Stimulated activated CD8-positive, alpha-beta memory T cell treated with anti-CD3 and anti-CD28 coated beads, Interleukin-4, amount 100 ng/mL, for 24 hours (primary cell): ENCODE data around the gene BAZ2B.
"Not testable (repeated sequence)": the region's sequence is repeated elsewhere in the genome, so short reads cannot be mapped to it uniquely, and the experiment has no call there.

Source experiments
- DNase-seq: peaks from one replicate; pipeline ENCODE4 v3.0.0-alpha.2; 2020; ENCODE audit warnings: low read depth

BAZ2B gene, protein sequence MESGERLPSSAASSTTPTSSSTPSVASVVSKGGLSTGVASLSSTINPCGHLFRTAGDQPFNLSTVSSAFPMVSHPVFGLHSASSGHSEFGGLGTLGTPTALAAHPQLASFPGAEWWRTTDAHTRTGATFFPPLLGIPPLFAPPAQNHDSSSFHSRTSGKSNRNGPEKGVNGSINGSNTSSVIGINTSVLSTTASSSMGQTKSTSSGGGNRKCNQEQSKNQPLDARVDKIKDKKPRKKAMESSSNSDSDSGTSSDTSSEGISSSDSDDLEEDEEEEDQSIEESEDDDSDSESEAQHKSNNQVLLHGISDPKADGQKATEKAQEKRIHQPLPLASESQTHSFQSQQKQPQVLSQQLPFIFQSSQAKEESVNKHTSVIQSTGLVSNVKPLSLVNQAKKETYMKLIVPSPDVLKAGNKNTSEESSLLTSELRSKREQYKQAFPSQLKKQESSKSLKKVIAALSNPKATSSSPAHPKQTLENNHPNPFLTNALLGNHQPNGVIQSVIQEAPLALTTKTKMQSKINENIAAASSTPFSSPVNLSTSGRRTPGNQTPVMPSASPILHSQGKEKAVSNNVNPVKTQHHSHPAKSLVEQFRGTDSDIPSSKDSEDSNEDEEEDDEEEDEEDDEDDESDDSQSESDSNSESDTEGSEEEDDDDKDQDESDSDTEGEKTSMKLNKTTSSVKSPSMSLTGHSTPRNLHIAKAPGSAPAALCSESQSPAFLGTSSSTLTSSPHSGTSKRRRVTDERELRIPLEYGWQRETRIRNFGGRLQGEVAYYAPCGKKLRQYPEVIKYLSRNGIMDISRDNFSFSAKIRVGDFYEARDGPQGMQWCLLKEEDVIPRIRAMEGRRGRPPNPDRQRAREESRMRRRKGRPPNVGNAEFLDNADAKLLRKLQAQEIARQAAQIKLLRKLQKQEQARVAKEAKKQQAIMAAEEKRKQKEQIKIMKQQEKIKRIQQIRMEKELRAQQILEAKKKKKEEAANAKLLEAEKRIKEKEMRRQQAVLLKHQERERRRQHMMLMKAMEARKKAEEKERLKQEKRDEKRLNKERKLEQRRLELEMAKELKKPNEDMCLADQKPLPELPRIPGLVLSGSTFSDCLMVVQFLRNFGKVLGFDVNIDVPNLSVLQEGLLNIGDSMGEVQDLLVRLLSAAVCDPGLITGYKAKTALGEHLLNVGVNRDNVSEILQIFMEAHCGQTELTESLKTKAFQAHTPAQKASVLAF (N-terminal part only)

GRCh38 chr2:159616286-159616701, at the start of gene BAZ2B:
BAZ2B (minus strand) TSS chr2:159616548; CDS start chr2:159478719, 137,829 bp downstream.
- no peak for DNase-seq

DNA sequence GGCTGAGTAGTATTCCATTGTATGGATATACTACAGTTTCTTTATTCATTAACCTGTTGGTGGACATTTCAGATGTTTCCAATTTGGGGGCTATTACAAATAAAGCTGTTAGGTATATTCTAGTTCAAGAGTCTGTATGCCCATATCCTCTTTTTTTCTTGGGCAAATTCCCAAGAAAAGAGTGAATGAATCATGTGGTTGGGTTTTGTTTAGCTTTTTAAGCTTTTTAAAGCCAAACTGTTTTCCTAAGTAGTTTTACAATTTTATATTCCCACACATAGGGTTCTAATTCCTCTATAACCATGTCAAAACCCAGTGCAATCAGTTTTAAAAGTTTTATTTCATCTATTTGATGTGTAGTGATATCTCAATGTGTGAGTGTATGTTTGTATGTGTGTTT, 44.9 kb upstream of the BAZ2B start:
- DNase-seq: no peak

- no peak for DNase-seq
Measured at GRCh38 chr2:159658881-159659873, 42.8 kb upstream of the BAZ2B start.

DNA sequence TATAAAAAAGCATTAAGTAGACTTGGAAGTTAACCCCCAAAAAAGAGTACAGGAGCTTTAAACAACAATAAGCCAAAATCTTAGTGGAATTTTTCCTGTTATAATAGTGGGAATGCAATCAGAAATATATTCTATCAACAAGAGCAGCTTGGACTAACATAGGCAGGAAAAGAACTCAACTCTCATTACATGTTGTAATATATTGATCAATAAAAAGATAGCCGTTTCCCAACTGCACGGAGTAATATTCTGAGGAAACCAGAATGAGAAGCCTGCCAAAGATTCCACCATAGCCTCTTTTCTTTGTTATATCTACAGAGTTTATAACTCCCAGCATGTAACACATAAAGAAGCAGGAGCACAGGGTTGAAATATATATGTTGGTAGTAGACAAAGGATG, 37.6 kb upstream of the BAZ2B start:
- no peak for DNase-seq

GRCh38 chr2:159651884-159652283, 35.5 kb upstream of the BAZ2B start:
- DNase-seq: no peak

DNA sequence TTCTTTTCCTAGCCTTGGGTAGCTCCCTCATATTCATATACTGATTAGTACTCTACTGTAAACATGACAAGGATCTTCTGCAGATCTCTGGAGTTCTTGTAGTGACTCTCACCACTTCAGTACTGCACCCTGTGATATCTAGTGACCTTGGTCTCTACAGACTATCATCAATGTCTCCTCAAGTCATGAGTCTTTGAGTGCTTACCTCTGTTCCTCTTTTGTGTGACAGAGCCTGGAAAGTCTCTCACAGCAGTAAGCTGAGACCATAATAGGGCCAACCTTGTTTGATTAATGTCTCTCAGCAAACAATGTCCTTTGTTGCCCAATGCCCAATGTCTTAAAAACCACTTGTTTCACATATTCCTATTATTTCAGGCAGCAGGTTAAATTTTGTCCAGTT, 34.2 kb upstream of the BAZ2B start:
- no peak for DNase-seq

GRCh38 chr2:159648643-159649042, 32.3 kb upstream of the BAZ2B start:
- DNase-seq: no peak

- DNase-seq: no peak
Measured at GRCh38 chr2:159647667-159648066, 31.3 kb upstream of the BAZ2B start.

DNA sequence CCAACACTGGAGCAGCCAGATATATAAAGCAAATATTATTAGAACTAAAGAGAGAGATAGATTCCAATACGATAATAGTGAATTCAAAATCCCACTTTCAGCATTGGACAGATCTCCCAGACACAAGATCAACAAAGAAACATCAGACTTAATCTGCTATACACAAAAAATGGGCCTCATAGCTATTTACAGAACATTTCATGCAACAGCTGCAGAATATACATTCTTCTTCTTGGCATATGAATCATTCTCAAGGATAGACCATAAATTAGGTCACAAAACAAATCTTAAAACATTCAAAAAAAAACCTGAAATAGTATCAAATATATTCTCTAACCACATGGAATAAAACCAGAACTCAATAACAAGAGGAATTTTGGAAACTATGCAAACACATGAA, 23.8 kb upstream of the BAZ2B start:
- DNase-seq: no peak

DNA sequence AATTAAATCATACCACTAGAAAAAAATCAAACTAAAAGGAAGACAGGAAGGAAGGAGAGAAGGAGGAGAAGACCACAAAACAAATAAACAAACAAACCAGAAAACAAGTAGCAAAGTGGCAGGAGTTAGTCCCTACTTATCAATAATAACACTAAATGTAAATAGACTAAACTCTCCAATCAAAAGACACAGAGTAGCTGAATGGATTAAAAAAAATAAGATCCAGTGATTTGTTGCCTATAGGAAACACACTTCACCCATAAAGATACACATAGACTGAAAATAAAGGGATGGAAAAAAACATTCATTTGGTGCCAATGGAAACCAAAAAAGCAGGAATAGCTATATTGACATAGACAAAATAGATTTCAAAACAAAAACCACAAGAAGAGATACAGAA, 23.4 kb upstream of the BAZ2B start:
- DNase-seq: no peak

DNA sequence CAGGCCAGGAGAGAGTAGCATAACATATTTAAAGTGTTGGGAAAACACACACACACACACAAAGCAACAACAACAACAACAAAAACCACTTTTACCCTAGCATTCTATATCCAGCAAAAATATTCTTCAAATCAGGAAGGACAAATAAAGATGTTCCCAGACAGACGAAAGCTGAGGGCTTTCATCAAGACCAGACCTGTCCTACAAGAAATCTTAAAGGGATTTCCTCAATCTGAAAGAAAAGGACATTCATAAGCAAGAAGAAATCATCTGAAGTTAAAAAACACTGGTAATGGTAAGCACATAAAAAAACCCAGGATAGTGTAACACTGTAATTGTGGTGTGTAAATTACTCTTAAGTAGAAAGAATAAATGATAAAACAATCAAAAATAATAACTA, 22.7 kb upstream of the BAZ2B start:
- DNase-seq: no peak

GRCh38 chr2:159637988-159638501, 21.7 kb upstream of the BAZ2B start:
- DNase-seq: no peak

DNA sequence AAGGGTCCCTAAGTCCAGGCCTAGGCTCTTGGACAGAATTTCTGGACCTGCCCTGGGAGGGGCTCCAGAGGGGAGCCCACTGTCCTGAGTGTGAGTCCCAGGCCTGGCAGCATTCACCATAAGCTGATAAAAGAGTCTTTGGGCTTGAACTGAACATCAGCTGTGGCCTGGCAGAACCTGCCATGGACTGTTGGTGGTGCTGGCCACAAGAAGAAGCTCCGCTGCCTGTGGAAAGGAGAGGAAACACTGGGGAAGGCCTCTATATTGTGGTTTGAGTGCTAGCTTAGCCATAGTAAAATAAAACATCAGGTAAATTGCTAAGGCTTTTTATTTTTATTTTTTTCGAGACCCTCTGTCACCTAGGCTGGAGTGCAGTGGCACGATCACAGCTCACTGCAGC, 20.9 kb upstream of the BAZ2B start:
- no peak for DNase-seq

DNA sequence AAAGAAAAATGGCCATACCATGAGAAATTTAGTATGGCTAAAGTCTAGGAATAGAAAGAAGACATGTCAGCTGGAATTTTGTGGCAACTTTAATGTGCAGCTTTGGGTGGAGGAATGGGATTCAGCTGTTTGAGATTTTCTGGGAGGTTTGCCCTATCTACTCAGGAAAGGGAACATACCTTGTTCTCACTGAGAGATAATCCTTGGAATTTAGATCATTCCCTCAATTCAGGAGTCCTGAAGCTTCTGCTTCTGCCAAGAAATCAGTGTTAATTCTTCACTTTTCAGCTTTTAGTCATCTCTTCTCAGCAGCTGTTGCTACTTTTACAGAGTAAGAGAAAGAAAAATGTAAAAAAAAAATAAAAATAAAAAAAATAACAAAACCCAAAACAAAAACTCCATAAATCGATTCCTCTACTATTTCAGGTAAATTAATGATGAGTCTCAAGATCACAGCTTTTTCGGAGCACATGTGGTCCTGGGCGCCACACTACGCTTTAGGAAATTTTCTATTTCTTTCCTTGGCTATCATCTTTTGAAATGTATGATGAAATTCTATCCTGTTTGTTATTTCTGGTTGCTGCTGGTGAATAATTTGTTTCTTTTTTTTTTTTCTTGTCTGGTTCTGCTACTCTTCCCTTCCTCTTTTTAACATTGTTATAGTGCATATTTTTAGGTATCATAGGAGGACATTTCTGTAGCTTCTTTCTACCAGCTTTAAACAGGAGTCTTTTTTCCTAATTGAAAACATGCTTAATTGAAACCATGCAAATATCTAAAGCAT, 18.9 kb upstream of the BAZ2B start:
- no peak for DNase-seq

GRCh38 chr2:159633219-159633618, 16.9 kb upstream of the BAZ2B start:
- DNase-seq: no peak

DNA sequence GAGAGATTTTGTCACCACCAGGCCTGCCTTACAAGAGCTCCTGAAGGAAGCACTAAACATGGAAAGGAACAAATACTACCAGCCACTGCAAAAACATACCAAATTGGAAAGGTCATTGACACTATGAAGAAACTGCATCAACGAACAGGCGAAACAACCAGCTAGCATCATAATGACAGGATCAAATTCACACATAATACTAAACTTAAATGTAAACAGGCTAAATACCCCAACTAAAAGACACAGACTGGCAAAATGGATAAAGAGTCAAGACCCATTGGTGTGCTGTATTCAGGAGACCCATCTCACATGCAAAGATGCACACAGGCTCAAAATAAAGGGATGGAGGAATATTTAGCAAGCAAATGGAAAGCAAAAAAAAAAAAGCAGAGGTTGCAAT, 9.3 kb upstream of the BAZ2B start:
- not testable (repeated sequence) for DNase-seq

GRCh38 chr2:159623436-159623835, 7.1 kb upstream of the BAZ2B start:
- DNase-seq: no peak

DNA sequence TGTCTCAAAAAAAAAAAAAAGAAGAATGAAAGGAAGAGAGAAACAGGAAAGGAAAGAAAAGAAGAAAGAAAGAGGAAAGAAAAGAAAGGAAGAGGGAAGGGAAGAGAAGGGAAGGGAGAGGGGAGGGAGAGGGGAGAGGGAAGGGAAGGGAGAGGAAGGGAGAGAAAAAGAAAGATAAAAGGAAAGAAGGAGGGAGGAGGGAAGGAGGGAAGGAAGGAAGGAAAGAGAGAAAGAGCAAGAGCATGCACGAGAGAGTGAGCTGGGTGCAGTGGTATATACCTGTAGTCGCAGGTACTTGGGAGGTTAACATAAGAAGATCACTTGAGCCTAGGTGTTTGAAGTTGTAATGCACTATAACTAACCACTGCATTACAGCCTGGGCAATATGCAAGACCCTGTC, 6.6 kb upstream of the BAZ2B start:
- no peak for DNase-seq

- no peak for DNase-seq
Measured at GRCh38 chr2:159620796-159621195, 4.4 kb upstream of the BAZ2B start.

DNA sequence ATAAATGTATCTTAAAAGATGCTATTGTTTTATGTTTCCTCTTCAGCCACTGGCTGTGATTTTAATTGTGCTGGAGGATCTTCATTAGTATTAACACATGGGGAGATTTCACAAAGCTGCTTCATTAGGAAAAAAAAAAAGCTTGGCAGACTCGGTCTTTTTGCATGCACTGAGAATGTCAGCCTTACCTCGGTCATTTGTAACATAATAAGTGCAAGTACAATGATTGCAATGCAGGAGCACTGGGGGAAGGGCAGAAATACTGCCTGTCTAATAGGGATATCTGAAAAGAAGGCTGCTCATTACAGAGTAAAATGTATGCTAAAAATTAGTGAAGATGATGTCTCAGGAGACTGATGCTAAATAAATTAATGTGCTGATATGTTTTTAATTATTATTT, 1.3 kb upstream of the BAZ2B start:
- no peak for DNase-seq
